ENCODE data around the gene RAB22A. TPM values are rescaled to one million over a fixed set of nuclear protein-coding genes. Genes with fewer than 3 reads are reported as not detected.

The RAB22A gene
- total and polyA plus RNA-seq, 2 donors (not counting 1 experiment from before 2014, with no cell fraction given), result 13.7 to 20.6 TPM

GRCh38 chr20:58268936-58269619, 40.4 kb upstream of the RAB22A start:
- no peak for TF ChIP-seq EZH2 (IDR thresholded peaks at IDR 0.05; ENCODE audit: low read length, missing control alignments)
- TF ChIP-seq, protein P1, sequence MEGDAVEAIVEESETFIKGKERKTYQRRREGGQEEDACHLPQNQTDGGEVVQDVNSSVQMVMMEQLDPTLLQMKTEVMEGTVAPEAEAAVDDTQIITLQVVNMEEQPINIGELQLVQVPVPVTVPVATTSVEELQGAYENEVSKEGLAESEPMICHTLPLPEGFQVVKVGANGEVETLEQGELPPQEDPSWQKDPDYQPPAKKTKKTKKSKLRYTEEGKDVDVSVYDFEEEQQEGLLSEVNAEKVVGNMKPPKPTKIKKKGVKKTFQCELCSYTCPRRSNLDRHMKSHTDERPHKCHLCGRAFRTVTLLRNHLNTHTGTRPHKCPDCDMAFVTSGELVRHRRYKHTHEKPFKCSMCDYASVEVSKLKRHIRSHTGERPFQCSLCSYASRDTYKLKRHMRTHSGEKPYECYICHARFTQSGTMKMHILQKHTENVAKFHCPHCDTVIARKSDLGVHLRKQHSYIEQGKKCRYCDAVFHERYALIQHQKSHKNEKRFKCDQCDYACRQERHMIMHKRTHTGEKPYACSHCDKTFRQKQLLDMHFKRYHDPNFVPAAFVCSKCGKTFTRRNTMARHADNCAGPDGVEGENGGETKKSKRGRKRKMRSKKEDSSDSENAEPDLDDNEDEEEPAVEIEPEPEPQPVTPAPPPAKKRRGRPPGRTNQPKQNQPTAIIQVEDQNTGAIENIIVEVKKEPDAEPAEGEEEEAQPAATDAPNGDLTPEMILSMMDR (conservative IDR thresholded peaks at IDR 0.05 in 1 of 2, IDR thresholded peaks at IDR 0.05 in 1 of 2; ENCODE audit: low read depth in 1 of 2, low read length in 2 of 2), result no peak
- H3K79me2 ChIP-seq (ENCODE audit: control insufficient read depth, insufficient read depth, low read length), result no peaks in the 10 kb centered on the region
- no peak overlapping the region for H2AFZ ChIP-seq (ENCODE audit: low read length)
- no peak overlapping the region for H3K4me3 ChIP-seq (replicated peaks in 1 of 4; ENCODE audit: control extremely low read depth in 1 of 4, insufficient read depth in 1 of 4, low read depth in 3 of 4, low read length in 4 of 4)
- H3K9ac ChIP-seq (ENCODE audit: insufficient read depth, low read length), result no peak overlapping the region
- peaks cover 8% of the 10 kb centered on the region for H3K36me3 ChIP-seq (ENCODE audit: control insufficient read depth, insufficient read depth, low read length)
- no peaks in the 10 kb centered on the region for H3K27me3 ChIP-seq (ENCODE audit: control insufficient read depth, insufficient read depth, low read length)
- H3K27ac ChIP-seq (ENCODE audit: insufficient read depth, low read length), result no peak overlapping the region
- H3K4me1 ChIP-seq (ENCODE audit: control insufficient read depth, extremely low read depth, insufficient read depth, low read length), result no peaks in the 10 kb centered on the region
- no peak overlapping the region for H3K4me2 ChIP-seq (ENCODE audit: extremely low read depth, insufficient read depth, low read length)
- H3K9me3 ChIP-seq (ENCODE audit: control insufficient read depth, insufficient read depth, low read depth, low read length), result no peaks in the 10 kb centered on the region
- DNase-seq (ENCODE audit: low read depth in 2 of 2), result peak in 1 of 2 donors; percentile 27
- H4K20me1 ChIP-seq (ENCODE audit: control insufficient read depth, extremely low read depth, insufficient read depth, low read length), result no peaks in the 10 kb centered on the region

DNA sequence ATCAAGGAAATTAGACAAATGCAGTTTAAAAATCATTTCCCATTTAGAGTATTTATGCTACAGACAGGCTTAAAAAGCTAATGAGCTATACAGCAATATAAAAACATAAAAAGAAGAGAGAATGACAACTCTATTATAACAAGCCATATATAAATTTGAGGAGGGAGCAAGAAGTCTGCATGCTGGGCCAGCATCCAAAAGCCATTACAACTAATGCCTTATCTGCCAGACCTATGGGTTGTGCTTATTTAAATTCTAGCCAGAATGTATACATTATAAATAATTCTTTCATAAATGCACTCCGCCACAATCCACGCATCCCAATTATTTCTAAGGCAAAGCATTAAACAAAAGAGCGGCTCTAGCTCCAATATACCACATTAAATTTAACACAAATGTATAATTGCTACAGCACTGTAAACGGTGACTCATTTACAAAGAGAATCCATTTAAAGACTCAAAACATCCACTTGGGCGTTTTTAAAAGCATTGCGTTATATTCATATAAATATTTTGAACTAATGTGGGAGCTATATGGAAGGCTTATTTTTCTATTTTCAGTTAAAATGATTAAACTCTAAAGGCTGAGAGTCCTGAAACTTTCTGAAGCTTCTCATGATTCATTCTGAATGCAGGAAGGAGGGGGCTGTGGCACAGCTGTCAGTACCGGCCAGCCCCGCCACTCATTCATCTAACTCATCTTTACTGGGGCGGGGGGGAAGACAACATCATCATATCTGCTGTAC, 37.7 kb upstream of the RAB22A start:
- Histone ChIP-seq H3K27me3 (ENCODE audit: control insufficient read depth, insufficient read depth, low read length) (no peaks in the 10 kb centered on the region), H3K27ac (ENCODE audit: insufficient read depth, low read length) (no peak overlapping the region), H3K79me2 (ENCODE audit: control insufficient read depth, insufficient read depth, low read length) (no peaks in the 10 kb centered on the region), H3K9ac (ENCODE audit: insufficient read depth, low read length) (no peak overlapping the region), H3K4me2 (ENCODE audit: extremely low read depth, insufficient read depth, low read length) (no peak overlapping the region), H3K36me3 (ENCODE audit: control insufficient read depth, insufficient read depth, low read length) (peaks cover 3% of the 10 kb centered on the region), H2AFZ (ENCODE audit: low read length) (no peak overlapping the region), H3K4me3 (replicated peaks in 1 of 4; ENCODE audit: control extremely low read depth in 1 of 4, insufficient read depth in 1 of 4, low read depth in 3 of 4, low read length in 4 of 4) (no peak overlapping the region), H3K9me3 (ENCODE audit: control insufficient read depth, insufficient read depth, low read depth, low read length) (no peaks in the 10 kb centered on the region), H4K20me1 (ENCODE audit: control insufficient read depth, extremely low read depth, insufficient read depth, low read length) (no peaks in the 10 kb centered on the region), H3K4me1 (ENCODE audit: control insufficient read depth, extremely low read depth, insufficient read depth, low read length) (no peaks in the 10 kb centered on the region)
- peak; percentile 8 to 64 for DNase-seq (ENCODE audit: low read depth in 2 of 2)
- TF ChIP-seq, protein P1 (conservative IDR thresholded peaks at IDR 0.05 in 1 of 2, IDR thresholded peaks at IDR 0.05 in 1 of 2; ENCODE audit: low read depth in 1 of 2, low read length in 2 of 2), result no peak

GRCh38 chr20:58274384-58274783, 35.1 kb upstream of the RAB22A start:
- Histone ChIP-seq H3K27ac (ENCODE audit: insufficient read depth, low read length) (no peak overlapping the region), H3K4me3 (replicated peaks in 1 of 4; ENCODE audit: control extremely low read depth in 1 of 4, insufficient read depth in 1 of 4, low read depth in 3 of 4, low read length in 4 of 4) (no peak overlapping the region), H4K20me1 (ENCODE audit: control insufficient read depth, extremely low read depth, insufficient read depth, low read length) (no peaks in the 10 kb centered on the region), H3K4me2 (ENCODE audit: extremely low read depth, insufficient read depth, low read length) (no peak overlapping the region), H2AFZ (ENCODE audit: low read length) (no peak overlapping the region), H3K79me2 (ENCODE audit: control insufficient read depth, insufficient read depth, low read length) (no peaks in the 10 kb centered on the region), H3K36me3 (ENCODE audit: control insufficient read depth, insufficient read depth, low read length) (no peaks in the 10 kb centered on the region), H3K9me3 (ENCODE audit: control insufficient read depth, insufficient read depth, low read depth, low read length) (no peaks in the 10 kb centered on the region), H3K9ac (ENCODE audit: insufficient read depth, low read length) (no peak overlapping the region), H3K4me1 (ENCODE audit: control insufficient read depth, extremely low read depth, insufficient read depth, low read length) (no peaks in the 10 kb centered on the region), H3K27me3 (ENCODE audit: control insufficient read depth, insufficient read depth, low read length) (no peaks in the 10 kb centered on the region)
- TF ChIP-seq EZH2 (IDR thresholded peaks at IDR 0.05; ENCODE audit: low read length, missing control alignments), result no peak
- TF ChIP-seq, protein P1 (conservative IDR thresholded peaks at IDR 0.05 in 1 of 2, IDR thresholded peaks at IDR 0.05 in 1 of 2; ENCODE audit: low read depth in 1 of 2, low read length in 2 of 2), result no peak
- DNase-seq (ENCODE audit: low read depth in 2 of 2), result no peak
